ENCODE measurements around the gene MARCHF11.

Gene MARCHF11

DNA sequence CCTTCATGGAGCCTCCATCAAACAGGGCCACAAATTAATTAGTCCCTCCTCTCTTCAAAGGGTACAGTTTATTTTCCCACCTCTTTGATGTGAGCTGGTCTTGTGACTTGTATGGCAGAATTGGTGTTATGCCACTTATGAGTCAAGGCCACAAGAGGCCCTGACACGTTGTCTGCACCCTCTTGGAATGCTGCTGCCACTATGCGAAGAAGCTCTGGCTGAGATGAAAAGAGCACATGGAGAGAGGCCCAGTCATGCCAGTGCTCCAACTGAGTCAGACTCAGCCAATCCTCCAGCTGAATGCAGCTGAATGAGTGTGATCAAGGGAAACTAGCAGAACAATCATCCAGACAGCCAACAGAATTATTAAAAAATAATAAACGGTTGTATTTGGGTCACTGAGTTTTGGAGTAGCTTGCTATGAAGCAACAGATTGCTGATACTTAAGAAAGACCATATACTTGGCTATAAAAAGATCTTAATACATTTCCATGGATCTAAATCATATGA lies 128.3 kb downstream of the MARCHF11 start:
- DNase-seq (ENCODE audit: low read depth): no peak

DNA sequence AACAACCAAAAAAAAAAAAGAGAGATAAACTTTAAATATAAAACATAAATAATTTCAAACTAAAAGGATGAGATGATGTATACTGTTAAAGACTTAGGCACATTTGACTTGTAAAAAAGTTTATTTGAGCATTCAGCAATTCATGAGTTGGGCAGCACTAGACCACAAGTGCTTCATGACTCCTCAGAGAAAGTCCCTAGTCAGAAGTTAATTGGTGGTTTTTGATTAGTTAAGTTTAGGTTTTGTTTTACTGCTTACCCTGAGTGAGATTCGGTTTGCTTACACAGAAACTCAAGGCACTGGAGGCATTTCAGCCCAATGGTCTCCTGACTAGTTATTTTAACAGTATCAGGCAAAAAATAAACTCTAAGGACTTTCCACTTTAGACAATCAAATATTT lies 129.2 kb downstream of the MARCHF11 start:
- no peak for DNase-seq (ENCODE audit: low read depth)

DNA sequence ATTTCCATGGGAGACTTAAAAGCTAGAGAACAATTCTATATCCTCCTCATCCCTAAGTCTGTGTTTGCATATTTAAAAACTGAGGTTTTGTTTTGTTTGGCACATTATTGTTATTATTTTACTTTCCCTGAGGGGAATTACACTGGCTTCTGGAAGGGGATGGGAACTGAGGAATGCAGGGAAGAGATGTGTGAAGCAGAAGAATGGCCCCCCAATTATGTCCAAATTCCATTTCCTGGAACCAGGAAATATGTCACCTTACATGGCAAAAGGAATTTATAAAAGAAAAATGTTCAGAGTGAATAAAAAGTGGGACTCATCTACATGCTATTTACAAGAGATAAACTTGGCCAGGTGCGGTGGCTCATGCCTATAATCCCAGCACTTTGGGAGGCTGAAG lies 129.8 kb downstream of the MARCHF11 start:
- no peak for DNase-seq (ENCODE audit: low read depth)

GRCh38 chr5:16048132-16048531 lies 131.5 kb downstream of the MARCHF11 start:
- no peak for DNase-seq (ENCODE audit: low read depth)

DNA sequence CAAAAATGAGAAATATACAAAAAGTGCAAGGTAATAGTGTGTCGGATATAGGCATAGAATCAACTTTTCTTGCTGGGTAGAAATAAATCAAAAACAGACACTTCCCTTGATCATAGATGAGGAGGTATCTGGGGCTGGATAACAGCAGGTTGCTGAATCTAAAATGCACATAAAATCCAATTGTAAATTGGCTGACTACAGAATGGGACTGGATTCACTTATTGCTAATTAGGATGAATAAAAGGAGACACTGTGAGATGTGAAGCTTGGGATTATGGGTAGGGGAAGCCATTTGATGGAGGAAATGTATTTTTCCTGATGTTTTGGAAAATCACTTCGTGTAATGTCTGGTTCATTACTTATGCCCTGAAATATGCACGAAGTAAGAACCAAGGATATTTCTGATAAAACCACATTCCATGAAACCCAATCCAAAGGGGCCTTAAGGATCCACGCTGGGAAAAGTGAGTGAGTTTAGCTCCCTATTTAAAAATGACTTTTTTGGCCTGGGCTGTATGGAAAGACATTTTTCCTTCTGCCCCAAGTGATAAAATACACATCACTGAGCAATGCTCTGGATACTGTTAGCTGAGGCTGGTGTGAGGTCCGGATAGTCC lies 136.1 kb downstream of the MARCHF11 start:
- no peak for DNase-seq (ENCODE audit: low read depth)

DNA sequence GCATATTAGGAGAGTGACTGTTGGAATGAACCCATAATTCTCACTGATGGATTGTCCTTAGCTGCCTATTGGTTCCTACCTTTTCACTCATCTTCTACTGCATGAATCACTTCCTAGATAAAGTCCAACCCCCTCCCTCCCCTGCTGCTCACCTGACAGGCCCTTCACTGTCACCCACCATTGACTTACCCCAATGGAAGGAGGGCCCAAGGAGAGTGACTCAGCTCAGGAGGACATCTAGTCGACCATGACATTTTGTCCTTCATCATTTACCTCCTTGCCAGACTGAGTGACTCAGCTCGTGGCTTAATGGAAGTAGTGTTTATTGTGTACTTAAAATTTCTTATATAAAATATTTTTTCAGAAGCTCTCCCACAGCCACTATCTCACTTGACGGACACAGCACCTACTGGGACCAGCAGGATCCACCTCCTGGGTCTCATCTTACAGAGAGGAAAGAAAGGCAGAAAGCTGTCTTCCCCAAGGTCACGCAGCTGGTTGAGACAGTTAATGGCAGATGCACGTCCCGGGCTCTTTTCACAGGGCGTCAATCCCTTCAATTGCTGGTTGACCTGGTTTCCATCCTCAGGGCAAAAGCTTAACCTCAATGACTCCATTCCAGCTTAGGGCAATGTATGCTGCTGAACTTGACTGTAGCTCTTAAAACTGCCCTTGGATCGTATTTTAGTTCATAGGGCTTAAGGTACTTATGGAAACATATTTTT lies 142.3 kb downstream of the MARCHF11 start:
- no peak for DNase-seq (ENCODE audit: low read depth)

DNA sequence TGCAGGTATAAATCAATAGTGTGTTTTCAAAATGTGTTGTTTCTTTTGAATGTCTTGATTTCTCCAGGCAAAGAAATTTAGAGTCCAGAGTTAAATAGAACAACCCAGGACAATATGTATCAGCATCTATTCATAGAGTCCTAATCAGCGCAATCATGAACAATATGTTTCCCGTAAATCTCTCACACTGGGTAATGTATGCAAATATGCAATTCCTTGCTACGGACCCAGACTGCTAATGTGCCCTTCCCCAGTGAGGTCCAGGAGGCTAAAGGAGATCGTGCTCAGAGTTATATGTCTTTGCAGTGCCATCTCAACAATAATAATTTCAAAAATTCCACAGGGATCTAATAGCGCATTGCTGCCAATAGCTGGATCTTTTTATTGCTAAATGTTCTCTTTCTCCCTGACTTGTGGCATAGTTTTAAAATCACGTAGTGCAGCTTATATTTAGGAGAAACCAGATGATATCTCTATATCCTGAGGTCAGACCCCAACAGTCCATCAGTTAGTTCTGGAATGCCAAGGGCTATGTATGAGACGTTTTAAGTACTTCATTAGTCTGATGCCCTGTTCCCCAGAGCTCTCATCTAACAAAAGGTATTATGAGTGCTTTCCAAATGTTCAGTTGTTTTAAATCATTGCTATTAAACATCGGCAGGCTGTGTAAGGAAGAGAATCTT lies 145.1 kb downstream of the MARCHF11 start:
- no peak for DNase-seq (ENCODE audit: low read depth)

DNA sequence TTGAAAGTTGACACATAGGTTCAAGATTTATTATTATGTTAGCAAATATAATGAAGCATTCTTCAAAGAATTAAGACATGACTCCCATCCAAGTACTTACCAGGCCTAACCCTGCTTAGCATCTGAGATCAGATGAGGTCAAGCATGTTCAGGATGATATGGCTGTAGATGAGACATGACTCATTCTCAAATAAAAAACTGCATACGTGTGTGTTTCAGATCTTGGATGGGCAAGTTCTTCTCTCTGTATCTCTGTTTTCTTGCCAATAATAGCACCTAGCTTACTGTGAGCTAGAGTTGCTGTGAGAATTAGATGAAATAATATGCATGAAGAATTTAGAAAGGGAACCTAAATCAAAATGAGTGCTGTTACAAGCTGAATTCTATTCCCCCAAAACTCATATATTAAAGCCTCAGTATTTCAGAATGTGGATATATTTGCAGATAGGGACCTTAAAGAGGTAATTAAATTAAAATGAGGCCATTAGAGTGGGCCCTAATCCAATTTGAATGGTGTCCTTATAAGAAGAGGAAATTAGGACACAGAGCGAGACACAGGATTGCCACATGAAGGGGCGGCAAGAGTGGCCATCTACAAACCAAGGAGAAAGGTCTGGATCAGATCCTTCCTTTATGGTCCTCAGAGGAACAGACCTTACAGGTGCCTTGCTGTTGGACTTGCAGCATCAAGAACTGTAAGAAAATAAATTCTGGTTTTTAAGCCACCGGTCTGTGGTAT lies 146.2 kb downstream of the MARCHF11 start:
- DNase-seq (ENCODE audit: low read depth): no peak

DNA sequence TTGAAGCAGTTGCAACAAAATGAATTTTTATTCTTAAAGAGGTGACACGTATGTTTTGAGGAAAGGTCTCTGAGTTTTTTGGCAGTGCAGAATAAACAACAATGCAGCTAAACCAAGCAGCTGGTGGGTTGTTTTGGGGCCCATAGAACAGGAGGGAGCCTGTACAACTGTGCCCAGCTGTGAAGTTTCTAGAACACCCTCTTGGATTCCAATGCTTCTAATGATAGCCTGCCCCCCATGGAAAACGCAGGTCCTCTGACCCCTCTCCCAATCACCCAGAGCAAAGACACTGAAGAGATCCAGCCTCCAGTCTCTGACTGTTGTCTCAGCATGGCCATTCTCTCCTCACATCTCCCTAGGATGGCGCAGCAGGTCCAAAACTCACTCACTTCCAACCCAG lies 150.9 kb downstream of the MARCHF11 start:
- no peak for DNase-seq (ENCODE audit: low read depth)

DNA sequence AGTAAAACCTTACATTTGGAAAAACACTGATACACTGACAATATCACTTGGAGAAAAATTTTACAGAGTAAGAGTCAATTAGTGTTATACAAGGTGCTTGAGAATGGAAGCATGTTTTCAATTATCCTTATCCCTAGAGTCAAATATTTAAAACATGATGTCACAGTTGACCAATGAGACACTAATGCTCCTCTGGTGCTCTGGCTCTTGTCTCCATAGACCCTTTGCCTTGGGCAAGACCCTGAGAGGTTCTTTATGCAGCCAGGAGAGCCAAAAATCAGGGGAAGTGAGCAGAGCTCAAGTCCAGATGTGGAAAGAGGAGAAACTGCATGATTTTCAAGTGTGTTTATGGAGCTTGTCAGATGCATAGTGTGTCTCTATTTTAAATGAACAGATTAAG lies 153.9 kb downstream of the MARCHF11 start:
- no peak for DNase-seq (ENCODE audit: low read depth)

DNA sequence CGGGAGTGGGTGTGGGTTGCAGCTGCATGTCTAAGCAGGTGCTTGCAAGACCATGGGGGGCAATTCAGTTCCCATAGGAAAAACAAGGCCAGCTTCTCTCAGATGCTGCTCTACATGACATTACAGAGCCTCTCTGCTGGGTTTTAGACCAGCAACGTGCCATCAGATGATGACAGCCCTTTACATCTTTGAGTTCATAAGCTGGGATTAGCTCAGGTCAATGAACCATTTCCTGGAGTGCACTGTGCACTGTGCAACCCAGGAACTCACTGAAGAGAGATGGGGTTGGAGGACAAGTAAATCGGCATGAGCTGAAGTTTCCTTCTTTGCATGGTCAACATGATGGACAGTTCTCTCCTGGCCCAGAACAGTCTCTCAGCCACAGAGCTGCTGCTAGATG lies 160.6 kb downstream of the MARCHF11 start:
- DNase-seq (ENCODE audit: low read depth): no peak

DNA sequence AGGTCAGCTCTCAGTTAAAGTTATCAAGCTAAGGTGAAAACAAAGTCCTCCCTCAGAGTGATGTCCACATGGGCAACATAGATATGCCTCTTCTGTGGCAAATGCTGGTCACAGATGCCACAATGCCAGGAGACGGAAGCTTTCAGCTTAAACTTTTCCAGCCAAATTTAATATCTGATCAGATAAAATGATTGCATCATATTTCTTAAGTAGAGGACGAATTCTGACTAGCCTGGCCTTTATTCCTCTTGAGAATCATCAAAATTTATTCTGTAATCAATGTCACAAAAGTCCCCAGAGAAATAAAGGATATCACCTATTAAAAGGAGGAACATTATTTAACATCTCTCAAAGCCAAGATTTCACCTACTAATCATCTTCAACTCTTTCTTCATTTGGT lies 161.9 kb downstream of the MARCHF11 start:
- no peak for DNase-seq (ENCODE audit: low read depth)

Measured in activated T-helper 9 cell treated with anti-CD3 and anti-CD28 coated beads, Interleukin-2, amount 50 U/mL, for 16 hours (primary cell).